GM12878 (cell line): Measurements from ENCODE around the gene SYCP3.

ENCODE experiments used
- CEBPB ChIP-seq, 2 experiments: fragments of 150-350 bp in 1 of 2; IDR thresholded peaks; 2 replicates each; pipeline ENCODE4 v1.6.1; 2012 to 2014; ENCODE audit warnings: low read depth in 2 of 2, low read length in 2 of 2, borderline replicate concordance in 1 of 2, inconsistent platforms in 1 of 2
- GABPA ChIP-seq: IDR thresholded peaks from 2 replicates; pipeline ENCODE4 v1.6.1; 2014; ENCODE audit warnings: antibody characterized with exemption, low read depth, mild to moderate bottlenecking, inconsistent platforms
- MEF2A ChIP-seq: IDR thresholded peaks from 2 replicates; pipeline ENCODE4 v1.6.1; 2011; ENCODE audit warnings: low read depth, mild to moderate bottlenecking, low read length, moderate library complexity; ENCODE audit not compliant: insufficient read depth
- MXI1 ChIP-seq: fragments of 150-350 bp; IDR thresholded peaks from 2 replicates; pipeline ENCODE4 v1.6.1; 2011; ENCODE audit warnings: low read depth, mild to moderate bottlenecking, inconsistent platforms, low read length, improper control_type of control experiment
- NFIC ChIP-seq: IDR thresholded peaks from 2 replicates; pipeline ENCODE4 v1.6.1; 2012; ENCODE audit warnings: low read depth, mild to moderate bottlenecking, inconsistent platforms, low read length, moderate library complexity
- POLR2A ChIP-seq: IDR thresholded peaks from 2 replicates; pipeline ENCODE4 v1.6.1; 2011; ENCODE audit warnings: low read depth, mild to moderate bottlenecking, low read length
- POLR2AphosphoS5 ChIP-seq: IDR thresholded peaks from 2 replicates; pipeline ENCODE4 v1.6.1; 2011; ENCODE audit warnings: mild to moderate bottlenecking, low read length, inconsistent platforms
- RAD21 ChIP-seq: IDR thresholded peaks from 2 replicates; pipeline ENCODE4 v1.6.1; 2011; ENCODE audit warnings: mild to moderate bottlenecking, low read depth, low read length, moderate library complexity; ENCODE audit not compliant: insufficient read depth
- SREBF1 ChIP-seq: IDR thresholded peaks from 2 replicates; pipeline ENCODE4 v1.6.1; 2012; ENCODE audit warnings: mild to moderate bottlenecking, low read length
- USF1 ChIP-seq: IDR thresholded peaks from 2 replicates; pipeline ENCODE4 v1.6.1; 2011; ENCODE audit warnings: borderline replicate concordance, low read depth, mild to moderate bottlenecking, moderate library complexity, mixed read lengths, low read length; ENCODE audit not compliant: insufficient read depth; ENCODE audit errors: extremely low read length
- TF ChIP-seq, protein P1 (sequence below): fragments of 450-650 bp; IDR thresholded peaks from 2 replicates; pipeline ENCODE4 v1.6.1; 2017; ENCODE audit warnings: mild to moderate bottlenecking
- TF ChIP-seq, protein P2 (sequence below): IDR thresholded peaks from 2 replicates; pipeline ENCODE4 v1.6.1; 2012; ENCODE audit warnings: mild to moderate bottlenecking, low read depth, low read length
- TF ChIP-seq, protein P3 (sequence below), 3 experiments: IDR thresholded peaks in 2 of 3; conservative IDR thresholded peaks in 1 of 3; 2 replicates each; pipeline ENCODE4 v1.5.1; 2011; ENCODE audit warnings: low read depth in 3 of 3, low read length in 3 of 3, mild to moderate bottlenecking in 3 of 3, control low read depth in 2 of 3, moderate library complexity in 2 of 3, inconsistent platforms in 1 of 3, mixed read lengths in 1 of 3; ENCODE audit not compliant: control insufficient read depth in 2 of 3, insufficient read depth in 1 of 3; ENCODE audit errors: extremely low read depth in 1 of 3
- TF ChIP-seq, protein P4 (sequence below): IDR thresholded peaks from 2 replicates; pipeline ENCODE4 v1.6.1; 2012; ENCODE audit warnings: low read depth, low read length, improper control_type of control experiment

- TF ChIP-seq MXI1 (no peak), CEBPB (IDR thresholded peaks at IDR 0.05; ENCODE audit: borderline replicate concordance in 1 of 2, low read depth in 2 of 2, low read length in 2 of 2) (no peak), USF1 (no peak), GABPA (no peak), POLR2A (no peak), MEF2A (no peak), RAD21 (no peak), SREBF1 (no peak), NFIC (no peak), POLR2AphosphoS5 (no peak)
- TF ChIP-seq, protein P1, sequence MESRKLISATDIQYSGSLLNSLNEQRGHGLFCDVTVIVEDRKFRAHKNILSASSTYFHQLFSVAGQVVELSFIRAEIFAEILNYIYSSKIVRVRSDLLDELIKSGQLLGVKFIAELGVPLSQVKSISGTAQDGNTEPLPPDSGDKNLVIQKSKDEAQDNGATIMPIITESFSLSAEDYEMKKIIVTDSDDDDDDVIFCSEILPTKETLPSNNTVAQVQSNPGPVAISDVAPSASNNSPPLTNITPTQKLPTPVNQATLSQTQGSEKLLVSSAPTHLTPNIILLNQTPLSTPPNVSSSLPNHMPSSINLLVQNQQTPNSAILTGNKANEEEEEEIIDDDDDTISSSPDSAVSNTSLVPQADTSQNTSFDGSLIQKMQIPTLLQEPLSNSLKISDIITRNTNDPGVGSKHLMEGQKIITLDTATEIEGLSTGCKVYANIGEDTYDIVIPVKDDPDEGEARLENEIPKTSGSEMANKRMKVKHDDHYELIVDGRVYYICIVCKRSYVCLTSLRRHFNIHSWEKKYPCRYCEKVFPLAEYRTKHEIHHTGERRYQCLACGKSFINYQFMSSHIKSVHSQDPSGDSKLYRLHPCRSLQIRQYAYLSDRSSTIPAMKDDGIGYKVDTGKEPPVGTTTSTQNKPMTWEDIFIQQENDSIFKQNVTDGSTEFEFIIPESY = no peak
- TF ChIP-seq, protein P2, sequence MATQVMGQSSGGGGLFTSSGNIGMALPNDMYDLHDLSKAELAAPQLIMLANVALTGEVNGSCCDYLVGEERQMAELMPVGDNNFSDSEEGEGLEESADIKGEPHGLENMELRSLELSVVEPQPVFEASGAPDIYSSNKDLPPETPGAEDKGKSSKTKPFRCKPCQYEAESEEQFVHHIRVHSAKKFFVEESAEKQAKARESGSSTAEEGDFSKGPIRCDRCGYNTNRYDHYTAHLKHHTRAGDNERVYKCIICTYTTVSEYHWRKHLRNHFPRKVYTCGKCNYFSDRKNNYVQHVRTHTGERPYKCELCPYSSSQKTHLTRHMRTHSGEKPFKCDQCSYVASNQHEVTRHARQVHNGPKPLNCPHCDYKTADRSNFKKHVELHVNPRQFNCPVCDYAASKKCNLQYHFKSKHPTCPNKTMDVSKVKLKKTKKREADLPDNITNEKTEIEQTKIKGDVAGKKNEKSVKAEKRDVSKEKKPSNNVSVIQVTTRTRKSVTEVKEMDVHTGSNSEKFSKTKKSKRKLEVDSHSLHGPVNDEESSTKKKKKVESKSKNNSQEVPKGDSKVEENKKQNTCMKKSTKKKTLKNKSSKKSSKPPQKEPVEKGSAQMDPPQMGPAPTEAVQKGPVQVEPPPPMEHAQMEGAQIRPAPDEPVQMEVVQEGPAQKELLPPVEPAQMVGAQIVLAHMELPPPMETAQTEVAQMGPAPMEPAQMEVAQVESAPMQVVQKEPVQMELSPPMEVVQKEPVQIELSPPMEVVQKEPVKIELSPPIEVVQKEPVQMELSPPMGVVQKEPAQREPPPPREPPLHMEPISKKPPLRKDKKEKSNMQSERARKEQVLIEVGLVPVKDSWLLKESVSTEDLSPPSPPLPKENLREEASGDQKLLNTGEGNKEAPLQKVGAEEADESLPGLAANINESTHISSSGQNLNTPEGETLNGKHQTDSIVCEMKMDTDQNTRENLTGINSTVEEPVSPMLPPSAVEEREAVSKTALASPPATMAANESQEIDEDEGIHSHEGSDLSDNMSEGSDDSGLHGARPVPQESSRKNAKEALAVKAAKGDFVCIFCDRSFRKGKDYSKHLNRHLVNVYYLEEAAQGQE = no peak
- TF ChIP-seq, protein P3, sequence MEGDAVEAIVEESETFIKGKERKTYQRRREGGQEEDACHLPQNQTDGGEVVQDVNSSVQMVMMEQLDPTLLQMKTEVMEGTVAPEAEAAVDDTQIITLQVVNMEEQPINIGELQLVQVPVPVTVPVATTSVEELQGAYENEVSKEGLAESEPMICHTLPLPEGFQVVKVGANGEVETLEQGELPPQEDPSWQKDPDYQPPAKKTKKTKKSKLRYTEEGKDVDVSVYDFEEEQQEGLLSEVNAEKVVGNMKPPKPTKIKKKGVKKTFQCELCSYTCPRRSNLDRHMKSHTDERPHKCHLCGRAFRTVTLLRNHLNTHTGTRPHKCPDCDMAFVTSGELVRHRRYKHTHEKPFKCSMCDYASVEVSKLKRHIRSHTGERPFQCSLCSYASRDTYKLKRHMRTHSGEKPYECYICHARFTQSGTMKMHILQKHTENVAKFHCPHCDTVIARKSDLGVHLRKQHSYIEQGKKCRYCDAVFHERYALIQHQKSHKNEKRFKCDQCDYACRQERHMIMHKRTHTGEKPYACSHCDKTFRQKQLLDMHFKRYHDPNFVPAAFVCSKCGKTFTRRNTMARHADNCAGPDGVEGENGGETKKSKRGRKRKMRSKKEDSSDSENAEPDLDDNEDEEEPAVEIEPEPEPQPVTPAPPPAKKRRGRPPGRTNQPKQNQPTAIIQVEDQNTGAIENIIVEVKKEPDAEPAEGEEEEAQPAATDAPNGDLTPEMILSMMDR (IDR thresholded peaks at IDR 0.05 in 2 of 3, conservative IDR thresholded peaks at IDR 0.05 in 1 of 3; ENCODE audit: control insufficient read depth in 2 of 3, extremely low read depth in 1 of 3, insufficient read depth in 1 of 3, low read depth in 3 of 3, low read length in 3 of 3) = no peak
- TF ChIP-seq, protein P4, sequence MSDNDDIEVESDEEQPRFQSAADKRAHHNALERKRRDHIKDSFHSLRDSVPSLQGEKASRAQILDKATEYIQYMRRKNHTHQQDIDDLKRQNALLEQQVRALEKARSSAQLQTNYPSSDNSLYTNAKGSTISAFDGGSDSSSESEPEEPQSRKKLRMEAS = no peak
Observed at GRCh38 chr12:101777485-101777884, 38.2 kb upstream of the SYCP3 start.
